Posterior vena cava (tissue), 2 donors: ENCODE data around the gene PIGS. TPM values are rescaled to one million over a fixed set of nuclear protein-coding genes. Genes with fewer than 3 reads are reported as not detected.

ENCODE experiments used
- DNase-seq: peaks from one replicate; pipeline ENCODE4 v3.0.0-alpha.2; 2020; ENCODE audit warnings: low spot score
- intact Hi-C, 2 donors: fragments of 100-400 bp; cut with DNase I; formaldehyde crosslinking; loops; one replicate each; pipeline versions ENCODE4 v1.14.1 to v1.14.2; 2022 to 2023
- total RNA-seq, 2 donors: library from RNA; stranded (reverse); fragmentation: NEBNext Ultra II Directional; extraction: Animal tissue kit (Norgen Biotek cat#: 25700); gene quantifications; one replicate each; pipeline ENCODE4 v1.2.1, GENCODE V29; 2021
- donor health status: DM: yes; HTN: yes; CAD: no.
- donor health status: DM: yes; HTN: yes; CAD: no.

PIGS gene
- total RNA-seq, 2 donors from 2014 or later, result 27.6 to 33.8 TPM

GRCh38 chr17:28519236-28519635 lies 52.1 kb downstream of the PIGS start:
- no peak for DNase-seq
- intact Hi-C loops, result loop anchor here in 1 of 2 donors (10.0 kb wide), 1 partner anchor 74 kb away; no protein-coding TSS in a partner anchor

- intact Hi-C loops, result loop anchor here in 1 of 2 donors (10.0 kb wide), 1 partner anchor 74 kb away; no protein-coding TSS in a partner anchor
- DNase-seq, result no peak
Measured at GRCh38 chr17:28518578-28518977, 52.7 kb downstream of the PIGS start.

GRCh38 chr17:28518132-28518531 lies 53.2 kb downstream of the PIGS start:
- no peak for DNase-seq
- intact Hi-C loops, result loop anchor here in 1 of 2 donors (10.0 kb wide), 1 partner anchor 73 kb away; no protein-coding TSS in a partner anchor

- no peak for DNase-seq
Measured at GRCh38 chr17:28515518-28515917, 55.8 kb downstream of the PIGS start.

GRCh38 chr17:28514561-28515002 lies 56.7 kb downstream of the PIGS start:
- intact Hi-C loops, result loop anchor here in 1 of 2 donors (10.0 kb wide), 1 partner anchor 70 kb away; no protein-coding TSS in a partner anchor
- peak; percentile 57 for DNase-seq

More at GRCh38 chr17:28515518-28515917, 55.8 kb downstream of the PIGS start:
- intact Hi-C loops, result loop anchor here in 1 of 2 donors (10.0 kb wide), 1 partner anchor 71 kb away; no protein-coding TSS in a partner anchor

GRCh38 chr17:28513476-28513875 lies 57.8 kb downstream of the PIGS start:
- DNase-seq, result peak; percentile 65
- intact Hi-C loops, result loop anchor here in 1 of 2 donors (10.0 kb wide), 1 partner anchor 69 kb away; no protein-coding TSS in a partner anchor

GRCh38 chr17:28511858-28512461 lies 59.4 kb downstream of the PIGS start:
- DNase-seq, result peak; percentile 67
- intact Hi-C loops, result loop anchor here in 1 of 2 donors (10.0 kb wide), 1 partner anchor 67 kb away; no protein-coding TSS in a partner anchor

- intact Hi-C loops, result loop anchor here in 1 of 2 donors (10.0 kb wide), 1 partner anchor 65 kb away; no protein-coding TSS in a partner anchor
- DNase-seq, result no peak
Measured at GRCh38 chr17:28509789-28510188, 61.5 kb downstream of the PIGS start.

GRCh38 chr17:28508211-28508724 lies 63.1 kb downstream of the PIGS start:
- intact Hi-C loops, result no loop called here

GRCh38 chr17:28507567-28508203 lies 63.6 kb downstream of the PIGS start:
- intact Hi-C loops, result no loop called here
- DNase-seq, result no peak

More at GRCh38 chr17:28508211-28508724, 63.1 kb downstream of the PIGS start:
- no peak for DNase-seq

GRCh38 chr17:28506763-28507487 lies 64.4 kb downstream of the PIGS start:
- intact Hi-C loops, result no loop called here

GRCh38 chr17:28505986-28506665 lies 65.2 kb downstream of the PIGS start, which contains the start of gene FOXN1:
Gene FOXN1, plus strand, starts transcription at chr17:28506348. Its CDS starts 17,622 bp downstream, at chr17:28523970.
- intact Hi-C loops, result no loop called here
- no peak for DNase-seq

More at GRCh38 chr17:28506763-28507487, 64.4 kb downstream of the PIGS start:
- no peak for DNase-seq

GRCh38 chr17:28503420-28503819 lies 67.9 kb downstream of the PIGS start:
- intact Hi-C loops, result no loop called here
- no peak for DNase-seq

Other genes starting within 250 kb of the PIGS start
- 10 to 100 TPM; 28.3 to 34.9 TPM for gene IFT20, start 236.1 kb downstream of the PIGS start, total RNA-seq
- 10 to 100 TPM; 39.7 to 45.9 TPM for gene TNFAIP1, start 235.8 kb downstream of the PIGS start, total RNA-seq
- 10 to 100 TPM; 53.5 to 54.4 TPM for gene POLDIP2, start 214.0 kb downstream of the PIGS start, total RNA-seq
- not detected for gene SEBOX, start 206.3 kb downstream of the PIGS start, total RNA-seq
- 1 to 10 TPM; 1.8 to 5.4 TPM for gene VTN, start 201.2 kb downstream of the PIGS start, total RNA-seq
- gene SARM1, start 199.8 kb downstream of the PIGS start, total RNA-seq, result 10 to 100 TPM; 15.0 to 16.1 TPM
- gene SLC46A1, start 165.3 kb downstream of the PIGS start, total RNA-seq, result 10 to 100 TPM in 1 of 2 donors, 1 to 10 TPM in 1; 6.0 to 10.6 TPM
- gene SLC13A2, start 97.9 kb downstream of the PIGS start, total RNA-seq, result under 1 TPM in 1 of 2 donors, not detected in 1; 0.14 TPM
- gene FOXN1, start 65.2 kb downstream of the PIGS start, total RNA-seq, result not detected
- gene UNC119, start 18.9 kb downstream of the PIGS start, total RNA-seq, result 10 to 100 TPM; 12.9 to 15.6 TPM
- gene ALDOC, start 5.4 kb upstream of the PIGS start, total RNA-seq, result 1 to 10 TPM; 6.9 to 8.4 TPM
- 1 to 10 TPM; 1.8 to 1.9 TPM for gene SPAG5, start 27.5 kb upstream of the PIGS start, total RNA-seq
- gene RSKR, start 42.7 kb upstream of the PIGS start, total RNA-seq, result 10 to 100 TPM in 1 of 2 donors, 1 to 10 TPM in 1; 4.7 to 10.1 TPM
- 100 to 1,000 TPM; 105 to 120 TPM for gene BLTP2, start 73.6 kb upstream of the PIGS start, total RNA-seq
- gene SDF2, start 90.4 kb upstream of the PIGS start, total RNA-seq, result 10 to 100 TPM; 30.7 to 33.5 TPM
- gene SUPT6H, start 90.7 kb upstream of the PIGS start, total RNA-seq, result 10 to 100 TPM; 54.4 to 57.6 TPM
- gene PROCA1, start 140.4 kb upstream of the PIGS start, total RNA-seq, result 1 to 10 TPM; 1.2 to 2.1 TPM
- 10 to 100 TPM; 75.0 to 90.2 TPM for gene RAB34, start 146.3 kb upstream of the PIGS start, total RNA-seq
- gene RPL23A, start 148.5 kb upstream of the PIGS start, total RNA-seq, result 100 to 1,000 TPM; 981 to 999 TPM
- 1 to 10 TPM; 2.2 to 3.1 TPM for gene TLCD1, start 154.7 kb upstream of the PIGS start, total RNA-seq
- 1 to 10 TPM; 2.3 TPM for gene NEK8, start 157.3 kb upstream of the PIGS start, total RNA-seq
- gene TRAF4, start 172.5 kb upstream of the PIGS start, total RNA-seq, result 10 to 100 TPM; 10.2 to 10.8 TPM